Stimulated activated CD8-positive, alpha-beta memory T cell treated with anti-CD3 and anti-CD28 coated beads, Interleukin-15, amount 100 ng/mL, for 4 hours (primary cell): ENCODE measurements around the gene NIM1K.
"Not testable (repeated sequence)": the region's sequence is repeated elsewhere in the genome, so short reads cannot be mapped to it uniquely, and the experiment has no call there.

Source experiments
- DNase-seq, 2 donors: peaks; one replicate each; pipeline ENCODE4 v3.0.0-alpha.2; 2020; ENCODE audit warnings: low read depth in 2 of 2

The NIM1K gene

GRCh38 chr5:43281840-43282658 lies 90.0 kb downstream of the NIM1K start:
- DNase-seq: no peak

GRCh38 chr5:43286623-43287022 lies 94.6 kb downstream of the NIM1K start:
- DNase-seq: no peak

- DNase-seq: no peak
Observed at GRCh38 chr5:43287493-43287892, 95.5 kb downstream of the NIM1K start.

- DNase-seq: no peak
Observed at GRCh38 chr5:43288269-43288831, 96.3 kb downstream of the NIM1K start.

GRCh38 chr5:43290726-43291125 lies 98.7 kb downstream of the NIM1K start:
- no peak for DNase-seq

GRCh38 chr5:43294226-43294625 lies 102.2 kb downstream of the NIM1K start:
- DNase-seq: no peak

- DNase-seq: no peak
Observed at GRCh38 chr5:43295202-43295601, 103.2 kb downstream of the NIM1K start.

GRCh38 chr5:43296835-43297234 lies 104.8 kb downstream of the NIM1K start:
- no peak for DNase-seq

- DNase-seq: no peak
Observed at GRCh38 chr5:43298443-43298842, 106.4 kb downstream of the NIM1K start.

- DNase-seq: no peak
Observed at GRCh38 chr5:43300112-43300511, 108.1 kb downstream of the NIM1K start.

- DNase-seq: no peak
Observed at GRCh38 chr5:43301653-43302091, 109.6 kb downstream of the NIM1K start.

GRCh38 chr5:43302481-43302880 lies 110.5 kb downstream of the NIM1K start:
- DNase-seq: no peak

GRCh38 chr5:43303242-43303641 lies 111.2 kb downstream of the NIM1K start:
- DNase-seq: no peak

GRCh38 chr5:43304525-43304924 lies 112.5 kb downstream of the NIM1K start:
- DNase-seq: no peak

GRCh38 chr5:43305948-43306565 lies 114.0 kb downstream of the NIM1K start:
- DNase-seq: no peak

- DNase-seq: not testable (repeated sequence)
Observed at GRCh38 chr5:43306954-43307353, 114.9 kb downstream of the NIM1K start.

- DNase-seq: no peak
Observed at GRCh38 chr5:43309122-43309521, 117.1 kb downstream of the NIM1K start.

GRCh38 chr5:43309637-43310036 lies 117.6 kb downstream of the NIM1K start:
- DNase-seq: no peak

- no peak for DNase-seq
Observed at GRCh38 chr5:43312076-43312661, 120.1 kb downstream of the NIM1K start.

- no peak for DNase-seq
Observed at GRCh38 chr5:43312699-43313034, 120.6 kb downstream of the NIM1K start.

GRCh38 chr5:43313035-43313853 lies 121.2 kb downstream of the NIM1K start, which contains the start of gene HMGCS1:
TSS of gene HMGCS1 (minus strand) at chr5:43313412. CDS start at chr5:43298965, 14,447 bp downstream.
- peak; percentile 97 to 98 for DNase-seq
